Stomach (tissue), 19 donors: ENCODE data around the gene ATP7B. TPM values are rescaled to one million over a fixed set of nuclear protein-coding genes. Genes with fewer than 3 reads are reported as not detected.
A peak's percentile ranks its signal among the peaks of the same experiment; 100 is the strongest.

Experiments used
- DNase-seq, 2 donors: peaks; one replicate each; pipeline versions ENCODE4 v3.0.0 to v3.0.0-alpha.2; 2013 to 2019
- H3K27ac ChIP-seq, 5 donors: fragments of 200-600 bp in 4 of 5; sonication (generic) in 4 of 5; one replicate each; pipeline ENCODE4 v1.5.1; 2013 to 2019; ENCODE audit warnings: mild to moderate bottlenecking in 1 of 5, moderate library complexity in 1 of 5
- H3K27me3 ChIP-seq, 3 donors: fragments of 200-600 bp; sonication (generic); one replicate each; pipeline ENCODE4 v1.5.1; 2017 to 2019; ENCODE audit warnings: mixed run types in 1 of 3
- H3K36me3 ChIP-seq, 4 donors: fragments of 200-600 bp; sonication (generic); 1 replicate in 3 of 4; 2 replicates in 1 of 4; pipeline ENCODE4 v1.5.1; 2016 to 2019
- H3K4me1 ChIP-seq, 4 donors: fragments of 200-600 bp; sonication (generic); one replicate each; pipeline ENCODE4 v1.5.1; 2016 to 2019
- H3K4me3 ChIP-seq, 4 donors: fragments of 200-600 bp; sonication (generic) in 3 of 4; one replicate each; pipeline ENCODE4 v1.5.1; 2016 to 2019; ENCODE audit warnings: mild to moderate bottlenecking in 1 of 4
- H3K9me3 ChIP-seq, 4 donors: fragments of 200-600 bp; sonication (generic); one replicate each; pipeline ENCODE4 v1.5.1; 2016 to 2019
- EP300 ChIP-seq: sonication (generic); formaldehyde crosslinking; IDR thresholded peaks from one replicate; pipeline ENCODE4 v1.6.1; 2017; ENCODE audit warnings: antibody characterized with exemption
- POLR2A ChIP-seq, 4 donors: fragments of 450-650 bp; IDR thresholded peaks; one replicate each; pipeline ENCODE4 v1.6.1; 2016; ENCODE audit warnings: antibody characterized with exemption in 4 of 4, control low read depth in 2 of 4, mild to moderate bottlenecking in 1 of 4, moderate library complexity in 1 of 4
- POLR2AphosphoS5 ChIP-seq, 3 donors: sonication (generic); formaldehyde crosslinking; IDR thresholded peaks; one replicate each; pipeline ENCODE4 v1.6.1; 2016; ENCODE audit warnings: antibody characterized with exemption in 3 of 3
- WGBS, 5 donors: extraction: QIAGEN DNeasy Blood & Tissue Kit in 3 of 5; methylation state at CpG; one replicate each; pipeline versions ENCODE4 v1.1.5 to v1.1.7; 2013 to 2018; 5-methylcytosine and 5-hydroxymethylcytosine counted together
- intact Hi-C: fragments of 100-400 bp; cut with DNase I; formaldehyde crosslinking; loops from one replicate; pipeline ENCODE4 v1.15.1; 2023; ENCODE audit warnings: low total_unique reads
- long read RNA-seq, 10 donors: transcript quantifications; one replicate each; lab custom pipeline, GENCODE V29; 2026
- polyA plus RNA-seq, 3 donors: library from polyadenylated mRNA; stranded (reverse); fragments of 200-250 nt; gene quantifications; one replicate each; pipeline ENCODE4 v1.2.3, GENCODE V29; 2013
- total RNA-seq, 5 donors: library from RNA; depleted of rRNA; stranded (reverse); fragments of >200 nt; gene quantifications; one replicate each; pipeline versions ENCODE4 v1.1.0 to v1.2.3, GENCODE V29; 2014 to 2016
- TF ChIP-seq, protein P1 (sequence below), 7 experiments: fragments of 450-650 bp in 4 of 7; fragments of 200-600 bp in 3 of 7; sonication (generic) in 3 of 7; IDR thresholded peaks; one replicate each; pipeline ENCODE4 v1.5.1; 2016 to 2019; ENCODE audit warnings: antibody characterized with exemption in 7 of 7, control low read depth in 2 of 7, mild to moderate bottlenecking in 1 of 7
- donor health status: healthy with polysubstance abuse.
- donor health status: Bipolar disorder and iron deficiency.
- donor health status: healthy.

ATP7B gene
- 10 to 100 TPM in 2 of 5 donors, 1 to 10 TPM in 3; 1.2 to 21.0 (median 8.4) TPM for total RNA-seq
- polyA plus RNA-seq: 1 to 10 TPM in 1 of 3 donors, under 1 TPM in 2; 0.62 to 1.5 (median 0.98) TPM
- long read RNA-seq, donor 1: 0 reads
- long read RNA-seq, donor 2, full-length matches to known transcripts: 3 of 3 reads
- long read RNA-seq, donor 2, partial matches to known transcripts: 0 of 3 reads
- long read RNA-seq, donor 2, other reads (novel, unspliced or antisense): 0 of 3 reads
- long read RNA-seq, donor 3: 0 reads
- long read RNA-seq, donor 4: 0 reads
- long read RNA-seq, donor 5: 0 reads
- long read RNA-seq, donor 6, partial matches to known transcripts: 5 of 5 reads
- long read RNA-seq, donor 6, other reads (novel, unspliced or antisense): 0 of 5 reads
- long read RNA-seq, donor 7: 0 reads
- long read RNA-seq, donor 8: 0 reads
- long read RNA-seq, donor 9, partial matches to known transcripts: 0 of 5 reads
- long read RNA-seq, donor 9, other reads (novel, unspliced or antisense): 5 of 5 reads
- long read RNA-seq, donor 10: 0 reads

DNA sequence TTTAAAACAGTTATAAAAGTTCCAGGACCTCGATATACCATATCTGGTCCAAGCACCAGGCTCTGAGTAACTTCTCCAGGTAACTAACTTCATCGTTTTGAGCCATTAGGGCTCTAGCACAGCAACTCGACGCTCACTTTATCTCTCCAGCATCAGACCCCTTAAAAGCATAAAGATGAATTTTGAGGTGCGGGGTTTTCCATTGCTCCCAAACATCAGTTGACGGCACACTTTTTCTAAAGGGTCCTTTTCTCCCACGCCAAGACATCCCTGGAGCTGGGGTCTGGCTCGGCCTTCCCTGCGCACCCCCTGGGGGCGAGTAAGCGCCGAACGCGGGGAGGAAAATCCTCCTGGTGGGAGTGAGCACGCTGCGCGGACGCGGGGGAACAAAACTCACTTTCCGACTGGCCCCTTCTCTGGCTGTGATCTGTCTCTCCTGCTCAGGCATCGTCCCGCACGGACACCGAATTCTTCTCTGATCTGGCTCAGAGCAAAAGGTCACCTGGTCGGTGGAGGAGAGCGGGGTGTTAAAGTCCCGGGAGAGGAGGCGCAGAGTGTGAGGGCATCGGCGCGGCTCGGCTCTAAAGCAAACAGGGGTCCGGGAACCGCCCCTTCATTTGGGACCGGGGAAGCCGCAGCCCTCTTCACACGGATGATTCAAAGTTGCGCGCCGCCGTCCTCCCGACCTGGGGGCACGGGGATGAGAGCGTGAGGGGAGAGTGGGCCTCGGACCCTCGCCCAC lies at the start of gene ATP7B:
TSS of gene ATP7B (minus strand) at position 561 of the 742 bp plus-strand sequence. CDS start at position 448, 113 bp downstream.
- peak in 1 of 2 donors; percentile 63 for DNase-seq
- H3K27ac ChIP-seq: peak within 1 kb of the TSS; percentile 77 to 83 (median 78)
- H3K4me3 ChIP-seq: peak within 1 kb of the TSS; percentile 74 to 99 (median 92)
- H3K9me3 ChIP-seq: no peaks in the 10 kb centered on the region
- intact Hi-C loops: no loop called here
- no peak for TF ChIP-seq POLR2A (IDR thresholded peaks at IDR 0.05)
- TF ChIP-seq, protein P1, sequence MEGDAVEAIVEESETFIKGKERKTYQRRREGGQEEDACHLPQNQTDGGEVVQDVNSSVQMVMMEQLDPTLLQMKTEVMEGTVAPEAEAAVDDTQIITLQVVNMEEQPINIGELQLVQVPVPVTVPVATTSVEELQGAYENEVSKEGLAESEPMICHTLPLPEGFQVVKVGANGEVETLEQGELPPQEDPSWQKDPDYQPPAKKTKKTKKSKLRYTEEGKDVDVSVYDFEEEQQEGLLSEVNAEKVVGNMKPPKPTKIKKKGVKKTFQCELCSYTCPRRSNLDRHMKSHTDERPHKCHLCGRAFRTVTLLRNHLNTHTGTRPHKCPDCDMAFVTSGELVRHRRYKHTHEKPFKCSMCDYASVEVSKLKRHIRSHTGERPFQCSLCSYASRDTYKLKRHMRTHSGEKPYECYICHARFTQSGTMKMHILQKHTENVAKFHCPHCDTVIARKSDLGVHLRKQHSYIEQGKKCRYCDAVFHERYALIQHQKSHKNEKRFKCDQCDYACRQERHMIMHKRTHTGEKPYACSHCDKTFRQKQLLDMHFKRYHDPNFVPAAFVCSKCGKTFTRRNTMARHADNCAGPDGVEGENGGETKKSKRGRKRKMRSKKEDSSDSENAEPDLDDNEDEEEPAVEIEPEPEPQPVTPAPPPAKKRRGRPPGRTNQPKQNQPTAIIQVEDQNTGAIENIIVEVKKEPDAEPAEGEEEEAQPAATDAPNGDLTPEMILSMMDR (IDR thresholded peaks at IDR 0.05): peak in 1 of 7 experiments; percentile 4
- H3K36me3 ChIP-seq: peaks cover 0 to 7% (median 3%) of the 10 kb centered on the region in 4 donors
- peaks cover 13 to 42% (median 34%) of the 10 kb centered on the region in 4 donors for H3K4me1 ChIP-seq
- 2 to 4% (median 3%) methylated on average over 32 to 46 of the region's 46 CpGs for WGBS, 5 donors
- peaks cover 0 to 7% (median 0%) of the 10 kb centered on the region in 3 donors for H3K27me3 ChIP-seq

DNA sequence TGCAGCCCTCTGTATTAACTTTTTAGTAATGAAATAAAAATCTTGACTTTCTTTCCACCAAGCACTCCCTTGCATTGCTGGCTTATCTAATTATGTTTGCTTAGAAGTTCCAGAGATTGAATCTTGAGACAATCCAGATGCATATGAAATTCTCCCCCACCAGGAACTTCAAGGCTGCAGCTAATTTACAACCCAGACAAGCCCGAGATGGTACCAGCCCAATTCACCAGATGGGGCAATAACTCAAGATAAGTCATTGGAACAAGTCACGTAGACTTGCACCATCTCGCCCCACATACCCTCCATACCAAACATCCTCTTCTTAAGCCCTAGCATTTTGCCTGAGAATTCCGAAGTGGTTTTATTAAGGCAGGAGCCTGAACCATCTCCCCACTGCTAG lies 42.2 kb upstream of the ATP7B start:
- Histone ChIP-seq H3K4me1 (no peaks in the 10 kb centered on the region), H3K36me3 (no peaks in the 10 kb centered on the region), H3K27me3 (no peaks in the 10 kb centered on the region), H3K27ac (no peak overlapping the region), H3K9me3 (peaks cover 0 to 31% (median 7%) of the 10 kb centered on the region in 4 donors), H3K4me3 (no peak overlapping the region)
- intact Hi-C loops: no loop called here
- TF ChIP-seq POLR2AphosphoS5 (IDR thresholded peaks at IDR 0.05) (no peak), POLR2A (IDR thresholded peaks at IDR 0.05) (no peak)
- TF ChIP-seq, protein P1 (IDR thresholded peaks at IDR 0.05): no peak
- 78 to 90% (median 85%) methylated on average over 4 of the region's 4 CpGs for WGBS, 5 donors
- peak in 1 of 2 donors; percentile 3 for DNase-seq

DNA sequence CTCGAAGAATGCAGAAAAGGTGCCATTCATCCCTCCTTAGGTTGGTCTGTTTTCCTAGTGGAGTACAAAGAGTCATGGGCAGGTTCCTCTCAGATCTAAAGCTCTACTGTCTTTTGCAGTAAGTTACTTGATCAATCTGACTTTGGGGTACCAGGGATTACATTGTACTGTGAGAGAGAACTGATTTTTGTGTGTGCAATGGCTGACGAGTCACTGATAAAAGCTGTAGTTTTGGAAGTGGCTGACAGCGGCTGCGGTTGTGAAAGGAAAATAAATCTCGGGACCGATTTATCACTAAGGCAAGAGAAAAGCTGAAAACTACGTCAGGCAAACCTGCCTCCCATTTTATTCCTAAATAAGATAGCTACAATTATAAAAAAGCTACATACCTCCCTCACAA lies 40.1 kb upstream of the ATP7B start:
- Histone ChIP-seq H3K27me3 (no peaks in the 10 kb centered on the region), H3K27ac (no peak overlapping the region), H3K9me3 (peaks cover 0 to 31% (median 7%) of the 10 kb centered on the region in 4 donors), H3K4me3 (no peak overlapping the region), H3K36me3 (no peaks in the 10 kb centered on the region), H3K4me1 (no peaks in the 10 kb centered on the region)
- TF ChIP-seq POLR2A (IDR thresholded peaks at IDR 0.05) (no peak), POLR2AphosphoS5 (IDR thresholded peaks at IDR 0.05) (no peak), EP300 (no peak)
- TF ChIP-seq, protein P1 (IDR thresholded peaks at IDR 0.05): no peak
- intact Hi-C loops: no loop called here
- DNase-seq: peak in 1 of 2 donors; percentile 7
- WGBS, 5 donors: 35 to 64% (median 51%) methylated on average over 7 of the region's 7 CpGs

DNA sequence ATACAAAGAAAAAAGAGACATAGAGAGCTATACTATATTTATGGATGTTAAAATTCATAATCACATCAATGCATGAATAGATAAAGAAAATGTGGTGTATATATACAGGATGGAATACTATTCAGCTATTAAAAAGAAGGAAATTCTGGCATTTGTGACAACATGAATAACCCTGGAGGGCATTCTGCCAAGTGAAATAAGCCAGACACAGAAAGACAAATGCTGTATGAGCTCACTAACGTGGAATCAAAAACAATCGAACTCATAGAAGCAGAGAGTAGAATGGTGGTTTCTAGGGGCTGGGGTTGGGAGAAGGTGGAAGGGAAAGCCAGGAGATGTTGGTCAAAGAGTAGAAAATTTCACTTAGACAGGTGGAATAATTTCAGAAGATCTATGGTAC lies 37.3 kb upstream of the ATP7B start:
- H3K4me3 ChIP-seq: no peak overlapping the region
- peaks cover 0 to 22% (median 6%) of the 10 kb centered on the region in 4 donors for H3K9me3 ChIP-seq
- H3K27ac ChIP-seq: no peak overlapping the region
- 50 to 88% (median 79%) methylated on average over 2 of the region's 2 CpGs for WGBS, 5 donors
- intact Hi-C loops: no loop called here
- no peaks in the 10 kb centered on the region for H3K27me3 ChIP-seq
- no peak for DNase-seq
- H3K4me1 ChIP-seq: no peaks in the 10 kb centered on the region
- H3K36me3 ChIP-seq: peaks cover 0 to 9% (median 0%) of the 10 kb centered on the region in 4 donors
- TF ChIP-seq, protein P1 (IDR thresholded peaks at IDR 0.05): no peak
- no peak for TF ChIP-seq POLR2AphosphoS5 (IDR thresholded peaks at IDR 0.05)
- no peak for TF ChIP-seq POLR2A (IDR thresholded peaks at IDR 0.05)
- TF ChIP-seq EP300: no peak
